ENCODE data around the gene HOXD10.

The HOXD10 gene

DNA sequence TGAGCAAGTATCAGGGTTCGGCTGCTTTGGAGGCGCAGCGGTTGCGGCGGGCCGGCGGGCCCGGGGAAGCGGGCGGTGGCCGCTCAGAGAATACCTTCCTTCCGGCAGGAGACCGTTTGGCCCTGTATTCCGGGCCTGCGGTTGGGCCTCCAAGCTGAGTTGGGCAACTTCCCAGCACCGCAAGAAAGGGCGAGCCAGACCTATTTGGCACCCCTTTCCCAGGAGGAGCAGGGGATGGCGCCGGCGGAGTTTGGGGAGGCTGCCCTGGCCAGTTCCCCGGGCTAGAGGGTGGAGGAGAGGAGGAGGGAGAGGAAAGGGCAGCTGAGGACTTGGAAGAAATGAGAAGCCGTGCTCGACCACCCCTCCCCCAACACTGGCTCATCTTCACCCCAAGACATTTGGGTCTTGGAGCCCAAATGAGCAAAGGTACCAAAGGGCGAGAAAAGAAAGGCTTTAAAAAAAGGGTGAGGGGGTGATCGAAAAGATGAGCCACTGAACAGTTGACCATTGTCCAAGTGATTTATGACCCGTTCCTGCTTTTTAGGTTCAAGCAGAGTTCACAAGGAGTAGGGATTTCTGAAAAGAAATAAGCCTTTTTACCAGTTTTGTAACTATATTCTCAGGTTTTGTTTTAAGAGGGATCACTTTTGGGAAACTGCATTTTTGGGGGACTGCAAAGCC is 48.9 kb downstream of the HOXD10 start:
- FAIRE-seq, result no peak

DNA sequence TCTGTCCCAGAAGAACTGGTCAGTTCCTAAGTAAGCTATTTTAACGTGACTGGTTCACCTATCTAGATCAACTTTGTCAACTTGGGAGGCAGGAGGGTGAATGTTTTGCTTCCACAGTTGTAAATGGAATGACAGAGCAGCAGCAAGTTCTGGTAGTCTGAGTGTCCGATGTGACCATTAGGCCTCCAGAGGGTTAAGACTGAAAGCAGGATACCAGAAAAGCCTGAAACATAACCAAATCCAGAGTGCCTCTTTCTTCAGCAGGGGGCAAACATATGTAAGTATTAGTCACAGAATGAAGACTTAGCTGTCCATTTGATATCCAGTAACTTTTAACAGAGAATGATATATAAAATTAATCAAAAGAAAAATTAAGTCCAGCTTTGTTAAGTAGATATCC is 49.7 kb downstream of the HOXD10 start:
- no peak for FAIRE-seq

DNA sequence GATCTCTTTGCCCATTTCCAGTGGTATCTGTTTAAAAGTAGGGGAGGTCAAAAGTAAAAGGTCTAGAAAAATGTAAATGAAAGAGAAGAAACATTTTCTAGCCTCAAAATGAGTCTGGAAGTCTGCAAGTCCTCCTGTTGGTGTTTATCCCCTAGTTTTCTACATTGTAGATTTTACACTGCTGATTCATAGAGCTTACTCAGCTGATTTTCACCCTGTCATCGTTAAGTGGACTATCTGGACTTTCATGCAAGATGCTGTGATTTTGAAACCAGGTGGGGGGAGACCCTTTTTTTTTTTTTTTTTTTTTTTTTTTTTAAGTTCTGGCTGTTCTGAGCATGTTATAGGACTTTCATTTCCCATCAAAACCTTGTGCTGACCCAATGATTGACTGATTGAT is 50.8 kb downstream of the HOXD10 start:
- no peak for FAIRE-seq

DNA sequence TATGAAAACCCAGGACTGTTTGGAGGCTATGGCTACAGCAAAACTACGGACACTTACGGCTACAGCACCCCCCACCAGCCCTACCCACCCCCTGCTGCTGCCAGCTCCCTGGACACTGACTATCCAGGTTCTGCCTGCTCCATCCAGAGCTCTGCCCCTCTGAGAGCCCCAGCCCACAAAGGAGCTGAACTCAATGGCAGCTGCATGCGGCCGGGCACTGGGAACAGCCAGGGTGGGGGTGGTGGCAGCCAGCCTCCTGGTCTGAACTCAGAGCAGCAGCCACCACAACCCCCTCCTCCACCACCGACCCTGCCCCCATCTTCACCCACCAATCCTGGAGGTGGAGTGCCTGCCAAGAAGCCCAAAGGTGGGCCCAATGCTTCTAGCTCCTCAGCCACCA is 52.6 kb downstream of the HOXD10 start:
- no peak for FAIRE-seq

Measured in colon (tissue), 2 donors.